Cardiac fibroblast (primary cell): Measurements from ENCODE around the gene PRM2.

ENCODE experiments used
- DNase-seq, 2 donors: peaks; one replicate each; pipeline versions ENCODE4 v3.0.0 to v3.0.0-alpha.2; 2010; ENCODE audit warnings: low read depth in 2 of 2
- H3K4me3 ChIP-seq, 2 donors: replicated peaks in 1 of 2; 1 replicate in 1 of 2; 2 replicates in 1 of 2; pipeline ENCODE4 v1.5.1; 2011; ENCODE audit warnings: low read depth in 2 of 2, low read length in 2 of 2, mild to moderate bottlenecking in 2 of 2, moderate library complexity in 1 of 2
- TF ChIP-seq, protein P1 (sequence below): IDR thresholded peaks from one replicate; pipeline ENCODE4 v1.5.1; 2011; ENCODE audit warnings: low read depth, mild to moderate bottlenecking, low read length, inconsistent platforms

PRM2 gene

DNA sequence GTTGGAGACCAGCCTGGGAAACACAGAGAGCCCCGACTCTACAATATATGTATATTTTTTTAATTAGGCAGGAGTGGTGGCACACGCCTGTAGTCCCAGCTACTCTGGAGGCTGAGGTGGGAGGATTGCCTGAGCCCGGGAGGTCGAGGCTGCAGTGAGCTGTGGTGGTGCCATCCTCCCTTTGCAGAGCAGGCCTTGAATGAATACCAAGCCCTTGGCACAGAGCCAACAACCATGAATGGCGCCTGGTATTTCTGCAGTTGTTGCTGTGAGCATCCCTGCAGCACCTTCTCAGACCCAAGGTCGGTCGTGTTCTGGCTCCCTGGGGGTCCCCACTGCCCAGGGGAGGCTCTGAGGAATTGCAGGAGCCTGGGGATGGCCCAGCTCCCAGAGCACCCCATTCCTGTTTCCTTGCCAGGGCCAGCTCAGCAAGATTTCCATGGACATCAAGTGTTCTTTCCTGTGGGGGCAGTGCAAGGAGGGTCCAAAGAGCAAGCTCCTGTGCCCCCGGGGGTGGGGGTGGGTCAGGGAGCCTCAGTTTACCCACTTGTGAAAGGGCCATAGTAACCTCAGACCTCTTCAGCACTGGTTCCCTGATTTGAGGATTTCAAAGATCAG is 43.4 kb upstream of the PRM2 start:
- DNase-seq = peak in 1 of 2 donors; percentile 28
- no peak overlapping the region for H3K4me3 ChIP-seq
- TF ChIP-seq, protein P1, sequence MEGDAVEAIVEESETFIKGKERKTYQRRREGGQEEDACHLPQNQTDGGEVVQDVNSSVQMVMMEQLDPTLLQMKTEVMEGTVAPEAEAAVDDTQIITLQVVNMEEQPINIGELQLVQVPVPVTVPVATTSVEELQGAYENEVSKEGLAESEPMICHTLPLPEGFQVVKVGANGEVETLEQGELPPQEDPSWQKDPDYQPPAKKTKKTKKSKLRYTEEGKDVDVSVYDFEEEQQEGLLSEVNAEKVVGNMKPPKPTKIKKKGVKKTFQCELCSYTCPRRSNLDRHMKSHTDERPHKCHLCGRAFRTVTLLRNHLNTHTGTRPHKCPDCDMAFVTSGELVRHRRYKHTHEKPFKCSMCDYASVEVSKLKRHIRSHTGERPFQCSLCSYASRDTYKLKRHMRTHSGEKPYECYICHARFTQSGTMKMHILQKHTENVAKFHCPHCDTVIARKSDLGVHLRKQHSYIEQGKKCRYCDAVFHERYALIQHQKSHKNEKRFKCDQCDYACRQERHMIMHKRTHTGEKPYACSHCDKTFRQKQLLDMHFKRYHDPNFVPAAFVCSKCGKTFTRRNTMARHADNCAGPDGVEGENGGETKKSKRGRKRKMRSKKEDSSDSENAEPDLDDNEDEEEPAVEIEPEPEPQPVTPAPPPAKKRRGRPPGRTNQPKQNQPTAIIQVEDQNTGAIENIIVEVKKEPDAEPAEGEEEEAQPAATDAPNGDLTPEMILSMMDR = no peak

DNA sequence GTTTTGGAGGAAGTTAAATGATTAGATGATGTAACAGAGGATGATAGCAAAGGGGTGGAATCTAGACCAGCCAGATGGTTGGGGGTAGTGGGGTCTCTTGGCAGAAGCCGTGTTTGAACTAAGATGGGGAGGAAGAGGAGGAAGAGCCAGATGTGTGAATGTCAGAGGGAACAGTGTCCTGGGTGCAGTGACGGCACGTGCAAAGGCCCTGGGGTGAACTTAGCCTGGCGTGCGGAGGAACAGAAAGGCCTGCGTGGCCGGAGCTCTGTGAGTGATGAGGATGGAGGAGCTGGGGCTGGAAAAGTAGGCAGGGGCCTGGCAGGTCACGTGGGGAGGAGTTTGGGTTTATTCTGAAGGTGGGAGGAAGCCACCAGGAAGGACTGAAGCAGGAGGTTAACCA is 42.5 kb upstream of the PRM2 start:
- H3K4me3 ChIP-seq = no peak overlapping the region
- TF ChIP-seq, protein P1 = no peak
- DNase-seq = no peak

DNA sequence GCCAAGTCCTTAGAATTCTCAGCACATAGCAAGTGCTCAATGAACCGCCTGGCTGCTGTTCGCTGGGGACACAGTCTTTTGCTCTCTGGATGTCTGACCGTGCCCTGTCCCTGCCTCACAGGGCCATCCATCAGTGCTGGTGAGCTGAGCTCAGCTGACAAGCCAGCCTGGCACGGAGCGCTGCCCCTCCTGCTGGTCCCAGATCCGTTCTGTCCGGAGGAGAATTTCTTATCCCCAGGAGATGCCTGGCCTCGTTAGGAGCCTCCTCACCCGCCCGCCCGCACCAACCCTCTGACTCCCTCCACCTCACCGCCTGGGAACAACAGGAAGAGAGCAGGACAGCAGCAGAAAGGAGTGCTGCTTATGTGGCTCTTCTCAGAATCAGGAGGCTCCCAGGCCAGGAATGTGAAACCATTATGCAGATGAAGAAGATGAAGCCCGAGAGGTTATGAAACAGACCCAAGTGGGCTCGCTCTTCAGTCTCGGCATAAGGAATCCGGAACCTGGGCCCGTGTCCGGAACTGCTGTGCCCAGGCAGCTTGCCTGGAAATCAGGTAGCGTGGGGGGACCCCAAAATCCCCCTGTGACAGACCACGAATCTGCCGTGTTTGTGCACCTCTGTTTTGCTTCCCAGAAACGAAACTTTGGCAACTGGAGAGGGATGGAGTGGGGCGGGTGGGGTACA is 40.2 kb upstream of the PRM2 start:
- peak in 1 of 2 donors; percentile 14 for DNase-seq
- TF ChIP-seq, protein P1 = no peak
- no peak overlapping the region for H3K4me3 ChIP-seq

DNA sequence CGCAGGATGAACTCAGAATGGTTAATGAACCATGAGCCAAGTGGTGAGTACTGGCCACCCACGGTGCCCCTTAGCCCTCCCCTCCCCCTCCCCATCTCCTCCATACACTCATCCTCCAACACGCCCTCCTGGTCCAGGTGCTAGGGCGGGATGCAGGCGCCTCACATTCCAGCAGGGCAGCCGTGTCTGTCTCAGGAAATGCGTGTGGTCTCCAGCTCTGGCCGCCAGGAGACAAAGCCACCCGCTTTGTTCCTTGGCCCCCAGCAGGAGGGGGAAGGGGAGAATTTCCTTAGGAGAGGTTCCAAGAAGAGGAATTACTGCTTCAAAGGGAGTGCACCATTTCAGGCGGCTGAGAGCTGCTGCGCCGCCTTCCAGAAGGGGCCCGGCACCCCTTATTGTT is 39.2 kb upstream of the PRM2 start:
- H3K4me3 ChIP-seq = no peak overlapping the region
- TF ChIP-seq, protein P1 = no peak
- DNase-seq = peak; percentile 45 to 48

DNA sequence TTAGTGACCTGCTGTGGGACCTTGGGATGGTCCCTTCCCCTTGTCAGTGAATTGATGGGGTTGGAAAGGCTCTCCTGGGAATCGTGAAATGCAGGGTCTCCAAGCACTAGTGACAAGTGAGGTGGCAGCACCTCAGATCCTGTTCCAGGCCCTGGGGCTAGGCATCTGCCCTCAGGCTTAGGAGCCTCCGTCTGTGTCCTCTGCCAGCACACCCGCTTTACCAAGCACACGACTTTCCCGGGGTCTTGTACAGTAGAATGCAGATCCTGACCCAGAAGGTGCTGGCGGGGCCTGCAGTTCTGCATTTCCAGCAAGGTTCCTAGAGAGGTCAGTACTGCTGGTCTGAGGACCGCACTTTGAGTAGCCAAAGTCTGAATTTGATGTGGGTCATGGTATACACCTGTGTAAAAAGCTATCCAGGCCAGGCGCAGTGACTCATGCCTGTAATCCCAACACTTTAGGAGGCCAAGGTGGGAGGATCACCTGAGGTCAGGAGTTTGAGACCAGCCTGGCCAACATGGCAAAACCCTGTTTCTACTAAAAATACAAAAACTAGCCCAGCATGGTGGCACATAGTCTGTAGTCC is 38.1 kb upstream of the PRM2 start:
- H3K4me3 ChIP-seq = no peak overlapping the region
- no peak for DNase-seq
- TF ChIP-seq, protein P1 = no peak

DNA sequence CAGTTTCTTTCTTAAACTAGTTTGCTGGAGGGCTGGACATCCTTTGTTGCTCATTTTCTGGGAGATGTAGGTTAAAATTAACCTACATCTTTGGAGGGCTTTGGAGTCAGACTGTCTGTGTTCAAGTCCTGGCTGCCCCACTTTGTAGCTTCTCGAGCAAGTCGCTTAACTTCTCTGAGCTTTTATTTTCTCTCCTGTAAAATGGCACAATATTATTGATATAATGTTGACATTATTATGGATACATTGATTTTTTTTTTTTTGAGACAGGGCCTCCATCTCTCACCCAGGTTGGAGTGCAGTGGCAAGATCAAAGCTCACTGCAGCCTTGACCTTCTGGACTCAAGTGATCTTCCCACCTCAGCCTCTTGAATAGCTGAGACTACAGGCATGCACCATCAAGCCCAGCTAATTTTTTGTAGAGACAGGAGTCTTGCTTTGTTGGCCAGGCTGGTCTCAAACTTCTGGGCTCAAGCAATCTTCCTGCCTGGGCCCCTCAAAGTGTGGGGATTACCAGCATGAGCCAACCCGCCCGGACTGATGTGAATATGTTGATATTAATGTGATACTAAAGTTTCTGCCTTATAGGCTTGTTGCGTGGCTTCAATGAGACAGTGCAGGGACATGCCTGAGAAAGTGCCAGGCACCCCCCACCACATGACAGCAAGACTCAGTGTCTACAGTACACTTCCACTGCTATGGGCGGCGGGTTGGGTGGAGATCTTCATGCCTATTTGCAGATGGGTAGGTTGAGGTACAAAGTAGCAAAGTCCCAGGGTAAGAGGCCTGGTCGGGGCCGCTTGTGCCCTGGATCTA is 37.4 kb upstream of the PRM2 start:
- no peak for DNase-seq
- TF ChIP-seq, protein P1 = no peak
- no peak overlapping the region for H3K4me3 ChIP-seq
